Calu3 (cell line): ENCODE measurements around the gene UVRAG. TPM values are rescaled to one million over a fixed set of nuclear protein-coding genes. Genes with fewer than 3 reads are reported as not detected.

Experiments used
- BruUV-seq: library from RNA; stranded (reverse); fragments of 400-500 nt; replicated peaks from 2 replicates; lab custom pipeline; 2021; lab: Mats Ljungman, UMichigan
- CTCF ChIA-PET: fragments of 300-600 bp; sonication (Branson Sonifier 250); formaldehyde crosslinking; loops from one replicate; lab custom pipeline; 2022; ENCODE audit warnings: antibody characterized with exemption; lab: Charles Lee
- DNase-seq: peaks from one replicate; pipeline ENCODE4 v3.0.0; 2022
- H3K27ac Mint-ChIP-seq: one replicate; pipeline ENCODE4 v1.8.0; 2022; ENCODE audit warnings: mixed read lengths; ENCODE audit not compliant: unreplicated experiment
- H3K27me3 Mint-ChIP-seq: one replicate; pipeline ENCODE4 v1.8.0; 2022; ENCODE audit warnings: mixed read lengths; ENCODE audit not compliant: unreplicated experiment
- H3K36me3 Mint-ChIP-seq: one replicate; pipeline ENCODE4 v1.8.0; 2022; ENCODE audit warnings: mild to moderate bottlenecking, moderate library complexity, mixed read lengths; ENCODE audit not compliant: insufficient read depth, unreplicated experiment
- H3K4me1 Mint-ChIP-seq: one replicate; pipeline ENCODE4 v1.8.0; 2022; ENCODE audit warnings: mild to moderate bottlenecking, low read depth, mixed read lengths; ENCODE audit not compliant: unreplicated experiment
- H3K4me3 Mint-ChIP-seq: one replicate; pipeline ENCODE4 v1.8.0; 2022; ENCODE audit warnings: mild to moderate bottlenecking, low read depth, moderate library complexity, mixed read lengths; ENCODE audit not compliant: unreplicated experiment
- H3K9me3 Mint-ChIP-seq: one replicate; pipeline ENCODE4 v1.8.0; 2022; ENCODE audit warnings: low read depth, mixed read lengths; ENCODE audit not compliant: unreplicated experiment
- CTCF ChIP-seq: fragments of 200-600 bp; IDR thresholded peaks from one replicate; pipeline ENCODE4 v1.8.0; 2022; ENCODE audit warnings: antibody characterized with exemption; ENCODE audit not compliant: unreplicated experiment
- intact Hi-C: fragments of 100-400 bp; cut with micrococcal nuclease; formaldehyde crosslinking; loops from one replicate; pipeline ENCODE4 v1.10.0; 2022; ENCODE audit not compliant: unreplicated experiment
- total RNA-seq: library from RNA; stranded (reverse); gene quantifications from 2 replicates; pipeline ENCODE4 v1.2.3, GENCODE V29; 2022

Gene UVRAG
- total RNA-seq, 1 experiment from 2014 or later, result 18.5 TPM

GRCh38 chr11:75800136-75800675, 14.8 kb upstream of the UVRAG start:
- BruUV-seq, result no TSS peak
- Mint-ChIP-seq H3K9me3 (no peaks in the 10 kb centered on the region), H3K4me1 (no peaks in the 10 kb centered on the region), H3K36me3 (no peaks in the 10 kb centered on the region), H3K27ac (no peak overlapping the region), H3K4me3 (no peak overlapping the region), H3K27me3 (no peaks in the 10 kb centered on the region)
- CTCF ChIA-PET, result interaction anchor here (0.6 to 0.7 kb wide), 2 partner anchors 22 to 322 kb away, joined by 3 read pairs; no protein-coding TSS in a partner anchor
- intact Hi-C loops, result loop anchor here (5.0 kb wide), 1 partner anchor 78 kb away; no protein-coding TSS in a partner anchor
- no peak for TF ChIP-seq CTCF
- no peak for DNase-seq

- Mint-ChIP-seq H3K9me3 (no peaks in the 10 kb centered on the region), H3K36me3 (no peaks in the 10 kb centered on the region), H3K27me3 (no peaks in the 10 kb centered on the region), H3K27ac (no peak overlapping the region), H3K4me1 (no peaks in the 10 kb centered on the region), H3K4me3 (no peak overlapping the region)
- no peak for TF ChIP-seq CTCF
- no TSS peak for BruUV-seq
- DNase-seq, result no peak
- CTCF ChIA-PET, result interaction anchor here (0.6 to 2.8 kb wide), 3 partner anchors 21 to 77 kb away, joined by 3 to 15 read pairs (median 3); no protein-coding TSS in a partner anchor
- intact Hi-C loops, result loop anchor here (5.0 kb wide), 1 partner anchor 79 kb away; no protein-coding TSS in a partner anchor
Measured at GRCh38 chr11:75800728-75801361, 14.2 kb upstream of the UVRAG start.

GRCh38 chr11:75801362-75802020, 13.5 kb upstream of the UVRAG start:
- CTCF ChIA-PET, result interaction anchor here (1.0 to 2.8 kb wide), 3 partner anchors 15 to 78 kb away, joined by 3 to 15 read pairs (median 4); no protein-coding TSS in a partner anchor
- no peak for DNase-seq
- intact Hi-C loops, result loop anchor here (5.0 kb wide), 1 partner anchor 79 kb away; no protein-coding TSS in a partner anchor
- no TSS peak for BruUV-seq
- no peak for TF ChIP-seq CTCF
- no peaks in the 10 kb centered on the region for H3K36me3 Mint-ChIP-seq
- H3K9me3 Mint-ChIP-seq, result no peaks in the 10 kb centered on the region
- H3K27me3 Mint-ChIP-seq, result no peaks in the 10 kb centered on the region
- no peak overlapping the region for H3K4me3 Mint-ChIP-seq
- no peaks in the 10 kb centered on the region for H3K4me1 Mint-ChIP-seq
- H3K27ac Mint-ChIP-seq, result no peak overlapping the region

GRCh38 chr11:75802021-75802912, 12.7 kb upstream of the UVRAG start:
- H3K9me3 Mint-ChIP-seq, result no peaks in the 10 kb centered on the region
- H3K4me3 Mint-ChIP-seq, result no peak overlapping the region
- intact Hi-C loops, result loop anchor here (5.0 kb wide), 1 partner anchor 80 kb away; no protein-coding TSS in a partner anchor
- H3K27me3 Mint-ChIP-seq, result no peaks in the 10 kb centered on the region
- H3K27ac Mint-ChIP-seq, result no peak overlapping the region
- no peaks in the 10 kb centered on the region for H3K4me1 Mint-ChIP-seq
- no TSS peak for BruUV-seq
- no peaks in the 10 kb centered on the region for H3K36me3 Mint-ChIP-seq
- no peak for TF ChIP-seq CTCF
- CTCF ChIA-PET, result interaction anchor here (0.9 to 2.8 kb wide), 5 partner anchors 16 to 79 kb away, joined by 3 to 15 read pairs (median 4); no protein-coding TSS in a partner anchor
- no peak for DNase-seq
